Keratinocyte (primary cell): Measurements from ENCODE around the gene PWWP2B.

Source experiments
- EZH2 ChIP-seq: IDR thresholded peaks from one replicate; pipeline ENCODE4 v1.6.1; 2012; ENCODE audit warnings: inconsistent platforms, mild to moderate bottlenecking, low read length, moderate library complexity
- TF ChIP-seq, protein P1 (sequence below), 3 experiments: IDR thresholded peaks in 1 of 3; conservative IDR thresholded peaks in 1 of 3; optimal IDR thresholded peaks in 1 of 3; 2 replicates in 2 of 3; 3 replicates in 1 of 3; pipeline versions ENCODE3 to v1.5.1; 2011; ENCODE audit warnings: low read length in 3 of 3, mild to moderate bottlenecking in 3 of 3, moderate library complexity in 2 of 3, control low read depth in 1 of 3, inconsistent platforms in 1 of 3; ENCODE audit not compliant: insufficient read depth in 2 of 3; ENCODE audit errors: extremely low read depth in 1 of 3

DNA sequence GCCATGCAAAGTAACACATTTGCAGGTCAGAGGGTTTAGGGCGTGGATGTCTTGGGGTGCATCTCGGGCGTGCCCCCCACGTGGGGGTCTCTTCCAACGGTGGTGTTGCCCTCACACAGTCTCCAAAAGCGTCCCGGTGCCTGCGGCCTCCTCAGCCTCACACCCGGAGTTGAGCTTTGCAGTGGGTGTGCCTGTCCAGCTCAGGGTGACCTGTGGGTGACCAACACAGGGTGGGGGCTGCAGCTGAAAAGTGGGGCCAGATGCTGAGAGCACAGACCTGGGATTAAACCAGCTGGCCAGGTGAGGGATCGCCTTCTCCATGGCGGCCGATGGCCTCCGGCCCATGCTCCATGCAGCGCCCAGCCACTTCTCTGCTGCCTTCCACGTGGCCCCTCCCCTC is 63.1 kb downstream of the PWWP2B start:
- TF ChIP-seq, protein P1, sequence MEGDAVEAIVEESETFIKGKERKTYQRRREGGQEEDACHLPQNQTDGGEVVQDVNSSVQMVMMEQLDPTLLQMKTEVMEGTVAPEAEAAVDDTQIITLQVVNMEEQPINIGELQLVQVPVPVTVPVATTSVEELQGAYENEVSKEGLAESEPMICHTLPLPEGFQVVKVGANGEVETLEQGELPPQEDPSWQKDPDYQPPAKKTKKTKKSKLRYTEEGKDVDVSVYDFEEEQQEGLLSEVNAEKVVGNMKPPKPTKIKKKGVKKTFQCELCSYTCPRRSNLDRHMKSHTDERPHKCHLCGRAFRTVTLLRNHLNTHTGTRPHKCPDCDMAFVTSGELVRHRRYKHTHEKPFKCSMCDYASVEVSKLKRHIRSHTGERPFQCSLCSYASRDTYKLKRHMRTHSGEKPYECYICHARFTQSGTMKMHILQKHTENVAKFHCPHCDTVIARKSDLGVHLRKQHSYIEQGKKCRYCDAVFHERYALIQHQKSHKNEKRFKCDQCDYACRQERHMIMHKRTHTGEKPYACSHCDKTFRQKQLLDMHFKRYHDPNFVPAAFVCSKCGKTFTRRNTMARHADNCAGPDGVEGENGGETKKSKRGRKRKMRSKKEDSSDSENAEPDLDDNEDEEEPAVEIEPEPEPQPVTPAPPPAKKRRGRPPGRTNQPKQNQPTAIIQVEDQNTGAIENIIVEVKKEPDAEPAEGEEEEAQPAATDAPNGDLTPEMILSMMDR (optimal IDR thresholded peaks at IDR 0.05 in 1 of 3, IDR thresholded peaks at IDR 0.05 in 1 of 3, conservative IDR thresholded peaks at IDR 0.05 in 1 of 3; ENCODE audit: extremely low read depth in 1 of 3, insufficient read depth in 2 of 3, low read length in 3 of 3) = no peak
- TF ChIP-seq EZH2 = no peak
